C4-2B (cell line): ENCODE results near the gene SUMO3.

Experiments
- H3K27ac ChIP-seq: fragments of 450-650 bp; 2 replicates; pipeline ENCODE4 v1.5.1; 2017
- CTCF ChIP-seq: fragments of 450-650 bp; conservative IDR thresholded peaks from 2 replicates; pipeline ENCODE4 v1.5.1; 2017; ENCODE audit warnings: mild to moderate bottlenecking
- ZFX ChIP-seq: fragments of 450-650 bp; IDR thresholded peaks from 2 replicates; pipeline ENCODE4 v1.6.1; 2017

Gene SUMO3

GRCh38 chr21:44759628-44760285 is 58.1 kb downstream of the SUMO3 start:
- no peak for TF ChIP-seq ZFX
- TF ChIP-seq CTCF: no peak
- H3K27ac ChIP-seq: no peak overlapping the region

- no peak for TF ChIP-seq CTCF
- TF ChIP-seq ZFX: no peak
- H3K27ac ChIP-seq: no peak overlapping the region
Observed at GRCh38 chr21:44758781-44759627, 58.9 kb downstream of the SUMO3 start.

GRCh38 chr21:44758141-44758561 is 59.7 kb downstream of the SUMO3 start:
- TF ChIP-seq CTCF: no peak
- no peak for TF ChIP-seq ZFX
- H3K27ac ChIP-seq: no peak overlapping the region

GRCh38 chr21:44757731-44758130 is 60.1 kb downstream of the SUMO3 start:
- TF ChIP-seq CTCF: no peak
- TF ChIP-seq ZFX: no peak

GRCh38 chr21:44756423-44757185 is 61.3 kb downstream of the SUMO3 start:
- TF ChIP-seq CTCF (no peak), ZFX (no peak)
- H3K27ac ChIP-seq: no peak overlapping the region

More at GRCh38 chr21:44757731-44758130, 60.1 kb downstream of the SUMO3 start:
- H3K27ac ChIP-seq: no peak overlapping the region
